Testis (tissue), 3 donors: Measurements from ENCODE around the gene CPNE9. TPM values are rescaled to one million over a fixed set of nuclear protein-coding genes. Genes with fewer than 3 reads are reported as not detected.

Experiments
- DNase-seq: peaks from one replicate; pipeline ENCODE4 v3.0.0-alpha.2; 2019
- H3K27ac ChIP-seq, 2 donors: fragments of 200-600 bp; sonication (generic); one replicate each; pipeline ENCODE4 v1.5.1; 2019
- H3K27me3 ChIP-seq: fragments of 200-600 bp; sonication (generic); one replicate; pipeline ENCODE4 v1.5.1; 2019
- H3K36me3 ChIP-seq: fragments of 200-600 bp; sonication (generic); one replicate; pipeline ENCODE4 v1.5.1; 2017; ENCODE audit warnings: low read depth; ENCODE audit errors: missing control alignments
- H3K4me1 ChIP-seq: fragments of 200-600 bp; sonication (generic); one replicate; pipeline ENCODE4 v1.5.1; 2019
- H3K4me3 ChIP-seq, 2 donors: fragments of 200-600 bp; sonication (generic); one replicate each; pipeline ENCODE4 v1.5.1; 2017 to 2019
- H3K9me3 ChIP-seq: fragments of 200-600 bp; sonication (generic); one replicate; pipeline ENCODE4 v1.5.1; 2017
- CTCF ChIP-seq, 3 experiments: fragments of 450-650 bp in 2 of 3; fragments of 200-600 bp in 1 of 3; sonication (generic) in 1 of 3; IDR thresholded peaks; one replicate each; pipeline ENCODE4 v1.5.1; 2016 to 2019; ENCODE audit warnings: antibody characterized with exemption in 3 of 3, mild to moderate bottlenecking in 2 of 3, moderate library complexity in 1 of 3
- POLR2A ChIP-seq: fragments of 450-650 bp; IDR thresholded peaks from one replicate; pipeline ENCODE4 v1.6.1; 2017; ENCODE audit warnings: antibody characterized with exemption, mild to moderate bottlenecking, moderate library complexity
- WGBS, 2 donors: methylation state at CpG; one replicate each; pipeline ENCODE4 v1.1.5; 2018; 5-methylcytosine and 5-hydroxymethylcytosine counted together
- intact Hi-C: fragments of 100-400 bp; cut with DNase I; formaldehyde crosslinking; loops from one replicate; pipeline ENCODE4 v1.15.1; 2023; ENCODE audit warnings: low total_unique reads
- polyA plus RNA-seq: library from polyadenylated mRNA; stranded (reverse); fragments of 350-450 nt; fragmentation: Illumina TruSeq; extraction: RNeasy Lipid Tissue Mini Kit (QIAGEN cat#74804); gene quantifications from one replicate; pipeline ENCODE4 v1.2.3, GENCODE V29; 2014; ENCODE audit warnings: low read depth, low replicate concordance; ENCODE audit not compliant: insufficient read depth
- total RNA-seq, 2 donors: library from RNA; depleted of rRNA; stranded (reverse); fragments of >200 nt; gene quantifications; one replicate each; pipeline ENCODE4 v1.2.3, GENCODE V29; 2016

Gene CPNE9
- total and polyA plus RNA-seq, 3 donors from 2014 or later, result 0.31 to 1.4 (median 1.3) TPM

- H3K4me3 ChIP-seq, result no peak overlapping the region
- TF ChIP-seq POLR2A, result no peak
- TF ChIP-seq CTCF (IDR thresholded peaks at IDR 0.05), result no peak
- H3K27ac ChIP-seq, result no peak overlapping the region
- H3K27me3 ChIP-seq, result no peaks in the 10 kb centered on the region
- intact Hi-C loops, result no loop called here
- DNase-seq, result no peak
- WGBS, 2 donors, result 95 to 98% methylated on average over 8 to 15 of the region's 15 CpGs
- H3K9me3 ChIP-seq, result no peaks in the 10 kb centered on the region
- H3K36me3 ChIP-seq, result no peaks in the 10 kb centered on the region
- H3K4me1 ChIP-seq, result peaks cover 6% of the 10 kb centered on the region
Observed at GRCh38 chr3:9739181-9739580, 35.5 kb downstream of the CPNE9 start.

GRCh38 chr3:9742560-9742959, 38.9 kb downstream of the CPNE9 start:
- TF ChIP-seq POLR2A, result no peak
- TF ChIP-seq CTCF (IDR thresholded peaks at IDR 0.05), result no peak
- WGBS, 2 donors, result 100% methylated on average over 1 of the region's 1 CpG
- intact Hi-C loops, result no loop called here
- no peaks in the 10 kb centered on the region for H3K36me3 ChIP-seq
- no peaks in the 10 kb centered on the region for H3K9me3 ChIP-seq
- no peak overlapping the region for H3K4me3 ChIP-seq
- H3K27ac ChIP-seq, result no peak overlapping the region
- H3K4me1 ChIP-seq, result no peaks in the 10 kb centered on the region
- no peak for DNase-seq
- H3K27me3 ChIP-seq, result no peaks in the 10 kb centered on the region

GRCh38 chr3:9743548-9743947, 39.9 kb downstream of the CPNE9 start:
- Histone ChIP-seq H3K27me3 (no peaks in the 10 kb centered on the region), H3K27ac (no peak overlapping the region), H3K36me3 (no peaks in the 10 kb centered on the region), H3K4me1 (no peaks in the 10 kb centered on the region), H3K9me3 (no peaks in the 10 kb centered on the region), H3K4me3 (no peak overlapping the region)
- WGBS, 2 donors, result 96 to 98% methylated on average over 14 to 18 of the region's 18 CpGs
- TF ChIP-seq POLR2A (no peak), CTCF (IDR thresholded peaks at IDR 0.05) (no peak)
- no peak for DNase-seq
- intact Hi-C loops, result no loop called here

GRCh38 chr3:9744162-9744561, 40.5 kb downstream of the CPNE9 start:
- Histone ChIP-seq H3K4me1 (peaks cover 5% of the 10 kb centered on the region), H3K9me3 (no peaks in the 10 kb centered on the region), H3K27ac (no peak overlapping the region), H3K36me3 (no peaks in the 10 kb centered on the region), H3K27me3 (no peaks in the 10 kb centered on the region), H3K4me3 (no peak overlapping the region)
- no peak for TF ChIP-seq POLR2A
- TF ChIP-seq CTCF (IDR thresholded peaks at IDR 0.05), result no peak
- 95 to 96% methylated on average over 13 of the region's 13 CpGs for WGBS, 2 donors
- DNase-seq, result no peak
- intact Hi-C loops, result no loop called here

- Histone ChIP-seq H3K27me3 (no peaks in the 10 kb centered on the region), H3K9me3 (no peaks in the 10 kb centered on the region), H3K4me3 (no peak overlapping the region), H3K27ac (no peak overlapping the region), H3K4me1 (peaks cover 8% of the 10 kb centered on the region), H3K36me3 (no peaks in the 10 kb centered on the region)
- DNase-seq, result no peak
- no peak for TF ChIP-seq POLR2A
- 94 to 95% methylated on average over 5 to 12 of the region's 12 CpGs for WGBS, 2 donors
- intact Hi-C loops, result no loop called here
Observed at GRCh38 chr3:9745521-9745920, 41.9 kb downstream of the CPNE9 start.
